Vagina (tissue), 2 donors: ENCODE measurements around the gene PITPNM1. TPM values are rescaled to one million over a fixed set of nuclear protein-coding genes. Genes with fewer than 3 reads are reported as not detected.
A peak's percentile ranks its signal among the peaks of the same experiment; 100 is the strongest.
"Not testable (repeated sequence)": the region's sequence is repeated elsewhere in the genome, so short reads cannot be mapped to it uniquely, and the experiment has no call there.

ENCODE experiments used
- DNase-seq, 2 donors: peaks; one replicate each; pipeline ENCODE4 v3.0.0-alpha.2; 2017; ENCODE audit errors: extremely low spot score in 2 of 2
- H3K27ac ChIP-seq: fragments of 200-600 bp; sonication (generic); one replicate; pipeline ENCODE4 v1.5.1; 2019
- H3K27me3 ChIP-seq: fragments of 200-600 bp; sonication (generic); one replicate; pipeline ENCODE4 v1.5.1; 2019
- H3K36me3 ChIP-seq, 2 donors: fragments of 200-600 bp; sonication (generic); one replicate each; pipeline ENCODE4 v1.5.1; 2017 to 2019
- H3K4me1 ChIP-seq: fragments of 200-600 bp; sonication (generic); one replicate; pipeline ENCODE4 v1.5.1; 2019
- H3K4me3 ChIP-seq, 2 donors: fragments of 200-600 bp; sonication (generic); 1 replicate in 1 of 2; 2 replicates in 1 of 2; pipeline ENCODE4 v1.5.1; 2016 to 2019
- H3K9me3 ChIP-seq: fragments of 200-600 bp; sonication (generic); one replicate; pipeline ENCODE4 v1.5.1; 2019
- POLR2A ChIP-seq, 2 donors: fragments of 450-650 bp; IDR thresholded peaks; one replicate each; pipeline ENCODE4 v1.6.1; 2017; ENCODE audit warnings: antibody characterized with exemption in 2 of 2, mild to moderate bottlenecking in 2 of 2, moderate library complexity in 2 of 2
- POLR2AphosphoS5 ChIP-seq, 2 donors: sonication (generic); formaldehyde crosslinking; IDR thresholded peaks; one replicate each; pipeline ENCODE4 v1.9.0; 2017; ENCODE audit warnings: antibody characterized with exemption in 2 of 2, mild to moderate bottlenecking in 2 of 2, low read depth in 1 of 2; ENCODE audit not compliant: insufficient read depth in 1 of 2
- intact Hi-C: fragments of 100-400 bp; cut with DNase I; formaldehyde crosslinking; loops from one replicate; pipeline ENCODE4 v1.15.1; 2023
- total RNA-seq: library from RNA; depleted of rRNA; stranded (reverse); fragments of >200 nt; gene quantifications from one replicate; pipeline ENCODE4 v1.2.3, GENCODE V29; 2016
- TF ChIP-seq, protein P1 (sequence below), 3 experiments: fragments of 450-650 bp in 2 of 3; fragments of 200-600 bp in 1 of 3; sonication (generic) in 1 of 3; IDR thresholded peaks; one replicate each; pipeline ENCODE4 v1.5.1; 2017 to 2019; ENCODE audit warnings: antibody characterized with exemption in 3 of 3, mild to moderate bottlenecking in 2 of 3, moderate library complexity in 2 of 3

Gene PITPNM1
- total RNA-seq, 1 donor from 2014 or later, result 21.9 TPM

- Histone ChIP-seq H3K27ac (no peak overlapping the region), H3K27me3 (no peaks in the 10 kb centered on the region), H3K9me3 (no peaks in the 10 kb centered on the region), H3K4me3 (no peak overlapping the region), H3K36me3 (peaks cover 0 to 47% of the 10 kb centered on the region in 2 donors), H3K4me1 (peaks cover 21% of the 10 kb centered on the region)
- TF ChIP-seq POLR2A (IDR thresholded peaks at IDR 0.05) (no peak), POLR2AphosphoS5 (IDR thresholded peaks at IDR 0.05; ENCODE audit: insufficient read depth in 1 of 2, low read depth in 1 of 2) (no peak)
- TF ChIP-seq, protein P1, sequence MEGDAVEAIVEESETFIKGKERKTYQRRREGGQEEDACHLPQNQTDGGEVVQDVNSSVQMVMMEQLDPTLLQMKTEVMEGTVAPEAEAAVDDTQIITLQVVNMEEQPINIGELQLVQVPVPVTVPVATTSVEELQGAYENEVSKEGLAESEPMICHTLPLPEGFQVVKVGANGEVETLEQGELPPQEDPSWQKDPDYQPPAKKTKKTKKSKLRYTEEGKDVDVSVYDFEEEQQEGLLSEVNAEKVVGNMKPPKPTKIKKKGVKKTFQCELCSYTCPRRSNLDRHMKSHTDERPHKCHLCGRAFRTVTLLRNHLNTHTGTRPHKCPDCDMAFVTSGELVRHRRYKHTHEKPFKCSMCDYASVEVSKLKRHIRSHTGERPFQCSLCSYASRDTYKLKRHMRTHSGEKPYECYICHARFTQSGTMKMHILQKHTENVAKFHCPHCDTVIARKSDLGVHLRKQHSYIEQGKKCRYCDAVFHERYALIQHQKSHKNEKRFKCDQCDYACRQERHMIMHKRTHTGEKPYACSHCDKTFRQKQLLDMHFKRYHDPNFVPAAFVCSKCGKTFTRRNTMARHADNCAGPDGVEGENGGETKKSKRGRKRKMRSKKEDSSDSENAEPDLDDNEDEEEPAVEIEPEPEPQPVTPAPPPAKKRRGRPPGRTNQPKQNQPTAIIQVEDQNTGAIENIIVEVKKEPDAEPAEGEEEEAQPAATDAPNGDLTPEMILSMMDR (IDR thresholded peaks at IDR 0.05), result no peak
- intact Hi-C loops, result no loop called here
- no peak for DNase-seq
Observed at GRCh38 chr11:67489203-67489884, 15.8 kb downstream of the PITPNM1 start.

DNA sequence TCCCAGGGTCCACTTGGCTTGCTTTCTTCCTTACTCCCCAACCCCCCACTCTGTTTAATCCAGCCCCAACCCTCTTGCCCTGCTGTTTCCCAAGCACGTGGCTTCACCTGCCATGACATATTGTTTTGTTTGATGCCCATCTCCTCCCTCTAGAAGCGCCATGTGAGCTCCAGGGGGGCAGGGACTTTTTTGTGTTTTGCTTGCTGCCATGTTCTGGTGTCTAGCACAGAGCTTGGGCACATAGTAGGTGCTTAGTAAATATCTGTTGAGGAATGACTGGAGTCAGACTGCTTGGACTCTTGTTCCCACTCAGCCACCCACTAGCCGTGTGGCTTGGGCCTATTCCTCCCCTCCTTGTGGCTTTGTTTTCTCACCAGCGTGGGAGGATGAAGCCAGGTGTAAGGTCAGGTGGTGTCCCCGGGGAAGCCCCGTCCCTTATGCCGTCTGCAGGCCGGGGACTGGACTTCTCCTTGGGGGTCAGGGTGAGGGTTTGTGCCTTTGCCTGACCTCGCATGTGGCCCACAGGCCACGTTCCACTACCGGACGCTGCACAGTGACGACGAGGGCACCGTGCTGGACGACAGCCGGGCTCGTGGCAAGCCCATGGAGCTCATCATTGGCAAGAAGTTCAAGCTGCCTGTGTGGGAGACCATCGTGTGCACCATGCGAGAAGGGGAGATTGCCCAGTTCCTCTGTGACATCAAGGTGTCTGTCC is 18.5 kb downstream of the PITPNM1 start:
- peaks cover 0 to 31% of the 10 kb centered on the region in 2 donors for H3K36me3 ChIP-seq
- peaks cover 33% of the 10 kb centered on the region for H3K4me1 ChIP-seq
- no peak overlapping the region for H3K27ac ChIP-seq
- H3K4me3 ChIP-seq, result no peak overlapping the region
- no peak for TF ChIP-seq POLR2AphosphoS5 (IDR thresholded peaks at IDR 0.05; ENCODE audit: insufficient read depth in 1 of 2, low read depth in 1 of 2)
- TF ChIP-seq POLR2A (IDR thresholded peaks at IDR 0.05), result no peak
- TF ChIP-seq, protein P1 (IDR thresholded peaks at IDR 0.05), result no peak
- H3K27me3 ChIP-seq, result no peaks in the 10 kb centered on the region
- intact Hi-C loops, result no loop called here
- DNase-seq, result no peak
- H3K9me3 ChIP-seq, result no peaks in the 10 kb centered on the region

DNA sequence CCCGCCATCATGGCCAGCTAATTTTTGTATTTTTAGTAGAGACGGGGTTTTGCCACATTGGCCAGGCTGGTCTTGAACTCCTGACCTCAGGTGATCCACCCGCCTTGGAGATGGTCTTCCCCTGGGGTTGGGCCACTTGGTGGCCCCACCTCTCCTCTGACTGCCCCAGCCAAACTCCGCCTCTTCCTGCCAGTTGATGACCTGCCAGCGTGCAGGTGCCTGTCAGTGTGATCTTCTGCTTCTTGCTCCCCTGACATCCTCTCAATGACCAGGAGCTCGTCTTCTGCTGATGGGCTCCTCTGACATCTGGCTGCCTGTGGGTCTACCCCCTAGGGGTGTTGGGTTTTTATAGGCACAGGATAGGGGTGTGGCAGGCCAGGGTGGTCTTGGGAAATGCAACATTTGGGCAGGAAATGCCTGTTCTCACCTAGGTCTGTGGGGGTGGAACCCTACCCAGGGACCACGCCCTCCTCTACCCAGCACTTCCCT is 19.2 kb downstream of the PITPNM1 start:
- DNase-seq, H3K4me3 ChIP-seq, H3K27me3 ChIP-seq, H3K9me3 ChIP-seq, intact Hi-C loops, H3K27ac ChIP-seq: not testable (repeated sequence)
- H3K36me3 ChIP-seq, result peaks cover 0 to 25% of the 10 kb centered on the region in 2 donors
- H3K4me1 ChIP-seq, result peaks cover 33% of the 10 kb centered on the region

- peaks cover 0 to 15% of the 10 kb centered on the region in 2 donors for H3K36me3 ChIP-seq
- H3K4me3 ChIP-seq, result no peak overlapping the region
- no peak overlapping the region for H3K27ac ChIP-seq
- no peaks in the 10 kb centered on the region for H3K27me3 ChIP-seq
- no peaks in the 10 kb centered on the region for H3K9me3 ChIP-seq
- no peak for DNase-seq
- TF ChIP-seq, protein P1 (IDR thresholded peaks at IDR 0.05), result no peak
- TF ChIP-seq POLR2A (IDR thresholded peaks at IDR 0.05), result no peak
- TF ChIP-seq POLR2AphosphoS5 (IDR thresholded peaks at IDR 0.05; ENCODE audit: insufficient read depth in 1 of 2, low read depth in 1 of 2), result no peak
- intact Hi-C loops, result no loop called here
- H3K4me1 ChIP-seq, result peaks cover 33% of the 10 kb centered on the region
Observed at GRCh38 chr11:67484847-67485311, 20.3 kb downstream of the PITPNM1 start.

GRCh38 chr11:67483831-67484665 is 21.1 kb downstream of the PITPNM1 start:
- DNase-seq, result no peak
- H3K36me3 ChIP-seq, result peaks cover 0 to 11% of the 10 kb centered on the region in 2 donors
- H3K4me1 ChIP-seq, result peaks cover 33% of the 10 kb centered on the region
- TF ChIP-seq, protein P1 (IDR thresholded peaks at IDR 0.05), result no peak
- no peak for TF ChIP-seq POLR2A (IDR thresholded peaks at IDR 0.05)
- TF ChIP-seq POLR2AphosphoS5 (IDR thresholded peaks at IDR 0.05; ENCODE audit: insufficient read depth in 1 of 2, low read depth in 1 of 2), result no peak
- intact Hi-C loops, result no loop called here
- H3K27ac ChIP-seq, result peak overlapping the region; percentile 78
- H3K27me3 ChIP-seq, result no peaks in the 10 kb centered on the region
- peak overlapping the region; percentile 55 to 61 for H3K4me3 ChIP-seq
- H3K9me3 ChIP-seq, result no peaks in the 10 kb centered on the region
